Left renal pelvis (tissue), 4 donors: Measurements from ENCODE around the gene TMEM88. TPM values are rescaled to one million over a fixed set of nuclear protein-coding genes. Genes with fewer than 3 reads are reported as not detected.

Source experiments
- polyA plus RNA-seq, 4 donors: library from polyadenylated mRNA; unstranded; fragments of 120-200 nt; gene quantifications; one replicate each; pipeline ENCODE4 v1.2.1, GENCODE V29; 2013; ENCODE audit not compliant: insufficient read length in 4 of 4

The TMEM88 gene
- polyA plus RNA-seq, 4 donors, result 13.4 to 26.9 (median 24.7) TPM

Other genes starting within 250 kb of the TMEM88 start
- gene FXR2, start 240.2 kb upstream of the TMEM88 start, polyA plus RNA-seq, result 10 to 100 TPM; 42.8 to 55.0 (median 45.2) TPM
- gene SAT2, start 227.2 kb upstream of the TMEM88 start, polyA plus RNA-seq, result 100 to 1,000 TPM in 3 of 4 donors, 10 to 100 TPM in 1; 86.6 to 152 (median 114) TPM
- gene SHBG, start 224.9 kb upstream of the TMEM88 start, polyA plus RNA-seq, result 1 to 10 TPM; 2.3 to 5.1 (median 4.0) TPM
- 10 to 100 TPM; 18.3 to 27.3 (median 20.5) TPM for gene ATP1B2, start 204.1 kb upstream of the TMEM88 start, polyA plus RNA-seq
- 10 to 100 TPM; 45.1 to 75.9 (median 70.2) TPM for gene TP53, start 167.6 kb upstream of the TMEM88 start, polyA plus RNA-seq
- 10 to 100 TPM in 3 of 4 donors, 1 to 10 TPM in 1; 9.0 to 17.0 (median 12.8) TPM for gene WRAP53, start 166.6 kb upstream of the TMEM88 start, polyA plus RNA-seq
- 10 to 100 TPM; 19.8 to 32.6 (median 23.4) TPM for gene EFNB3, start 149.9 kb upstream of the TMEM88 start, polyA plus RNA-seq
- under 1 TPM; 0.29 to 0.49 (median 0.38) TPM for gene DNAH2, start 137.3 kb upstream of the TMEM88 start, polyA plus RNA-seq
- 10 to 100 TPM; 18.4 to 30.7 (median 23.3) TPM for gene KDM6B, start 20.8 kb upstream of the TMEM88 start, polyA plus RNA-seq
- 100 to 1,000 TPM in 1 of 4 donors, 10 to 100 TPM in 3; 60.5 to 133 (median 65.9) TPM for gene NAA38, start 2.5 kb downstream of the TMEM88 start, polyA plus RNA-seq
- 10 to 100 TPM; 10.6 to 28.9 (median 24.4) TPM for gene CYB5D1, start 2.9 kb downstream of the TMEM88 start, polyA plus RNA-seq
- gene CHD3, start 33.7 kb downstream of the TMEM88 start, polyA plus RNA-seq, result 100 to 1,000 TPM; 146 to 213 (median 186) TPM
- 1 to 10 TPM; 3.9 to 6.4 (median 4.9) TPM for gene RNF227, start 61.2 kb downstream of the TMEM88 start, polyA plus RNA-seq
- gene KCNAB3, start 74.8 kb downstream of the TMEM88 start, polyA plus RNA-seq, result 10 to 100 TPM in 3 of 4 donors, 1 to 10 TPM in 1; 9.6 to 28.0 (median 15.3) TPM
- gene TRAPPC1, start 76.9 kb downstream of the TMEM88 start, polyA plus RNA-seq, result 100 to 1,000 TPM in 3 of 4 donors, 10 to 100 TPM in 1; 90.8 to 137 (median 132) TPM
- gene CNTROB, start 77.1 kb downstream of the TMEM88 start, polyA plus RNA-seq, result 10 to 100 TPM; 44.2 to 67.3 (median 54.4) TPM
- under 1 TPM in 3 of 4 donors, not detected in 1; 0.10 to 0.34 (median 0.18) TPM for gene GUCY2D, start 147.5 kb downstream of the TMEM88 start, polyA plus RNA-seq
- 1 to 10 TPM in 1 of 4 donors, under 1 TPM in 2, not detected in 1; 0.72 to 1.8 (median 0.95) TPM for gene ALOX15B, start 184.0 kb downstream of the TMEM88 start, polyA plus RNA-seq
- gene ALOX12B, start 232.7 kb downstream of the TMEM88 start, polyA plus RNA-seq, result 1 to 10 TPM in 1 of 4 donors, under 1 TPM in 2, not detected in 1; 0.54 to 1.1 (median 0.72) TPM